Gastroesophageal sphincter (tissue), 4 donors: ENCODE measurements around the gene IL4R. TPM values are rescaled to one million over a fixed set of nuclear protein-coding genes. Genes with fewer than 3 reads are reported as not detected.

ENCODE experiments used
- ATAC-seq: fragments of 150-250 bp; one replicate; pipeline ENCODE4 v1.9.1; 2016; ENCODE audit warnings: mild to moderate bottlenecking, moderate library complexity
- H3K27ac ChIP-seq, 4 donors: fragments of 200-600 bp; sonication (generic) in 3 of 4; 1 replicate in 3 of 4; 2 replicates in 1 of 4; pipeline ENCODE4 v1.5.1; 2016 to 2019
- H3K27me3 ChIP-seq: fragments of 200-600 bp; sonication (generic); one replicate; pipeline ENCODE4 v1.5.1; 2019
- H3K36me3 ChIP-seq, 2 donors: fragments of 200-600 bp; sonication (generic); one replicate each; pipeline ENCODE4 v1.5.1; 2019; ENCODE audit warnings: control low read depth in 1 of 2
- H3K4me1 ChIP-seq, 3 donors: fragments of 200-600 bp; sonication (generic); 1 replicate in 2 of 3; 2 replicates in 1 of 3; pipeline ENCODE4 v1.5.1; 2016 to 2019; ENCODE audit warnings: control low read depth in 2 of 3
- H3K4me3 ChIP-seq, 2 donors: fragments of 200-600 bp; sonication (generic); one replicate each; pipeline ENCODE4 v1.5.1; 2019; ENCODE audit warnings: mild to moderate bottlenecking in 1 of 2, moderate library complexity in 1 of 2
- H3K9me3 ChIP-seq, 3 donors: fragments of 200-600 bp; sonication (generic); one replicate each; pipeline ENCODE4 v1.5.1; 2017 to 2019; ENCODE audit warnings: control low read depth in 2 of 3
- EP300 ChIP-seq: sonication (generic); formaldehyde crosslinking; IDR thresholded peaks from one replicate; pipeline ENCODE4 v1.6.1; 2017; ENCODE audit warnings: antibody characterized with exemption, mild to moderate bottlenecking
- POLR2A ChIP-seq, 2 donors: fragments of 450-650 bp; IDR thresholded peaks; one replicate each; pipeline ENCODE4 v1.6.1; 2017; ENCODE audit warnings: antibody characterized with exemption in 2 of 2, mild to moderate bottlenecking in 2 of 2, moderate library complexity in 1 of 2
- POLR2AphosphoS5 ChIP-seq: sonication (generic); formaldehyde crosslinking; IDR thresholded peaks from one replicate; pipeline ENCODE4 v1.6.1; 2017; ENCODE audit warnings: antibody characterized with exemption
- WGBS, 2 donors: methylation state at CpG; one replicate each; pipeline ENCODE4 v1.1.5; 2018; ENCODE audit warnings: low coverage in 1 of 2; 5-methylcytosine and 5-hydroxymethylcytosine counted together
- total RNA-seq, 4 donors: library from RNA; depleted of rRNA; stranded (reverse); fragments of >200 nt; gene quantifications; one replicate each; pipeline ENCODE4 v1.1.0, GENCODE V29; 2016
- TF ChIP-seq, protein P1 (sequence below), 4 experiments: fragments of 200-600 bp in 2 of 4; fragments of 450-650 bp in 2 of 4; sonication (generic) in 1 of 4; IDR thresholded peaks; one replicate each; pipeline ENCODE4 v1.5.1; 2017 to 2019; ENCODE audit warnings: antibody characterized with exemption in 4 of 4, mild to moderate bottlenecking in 2 of 4, moderate library complexity in 2 of 4

IL4R gene
- total RNA-seq, 4 donors from 2014 or later, result 72.3 to 212 (median 110) TPM

DNA sequence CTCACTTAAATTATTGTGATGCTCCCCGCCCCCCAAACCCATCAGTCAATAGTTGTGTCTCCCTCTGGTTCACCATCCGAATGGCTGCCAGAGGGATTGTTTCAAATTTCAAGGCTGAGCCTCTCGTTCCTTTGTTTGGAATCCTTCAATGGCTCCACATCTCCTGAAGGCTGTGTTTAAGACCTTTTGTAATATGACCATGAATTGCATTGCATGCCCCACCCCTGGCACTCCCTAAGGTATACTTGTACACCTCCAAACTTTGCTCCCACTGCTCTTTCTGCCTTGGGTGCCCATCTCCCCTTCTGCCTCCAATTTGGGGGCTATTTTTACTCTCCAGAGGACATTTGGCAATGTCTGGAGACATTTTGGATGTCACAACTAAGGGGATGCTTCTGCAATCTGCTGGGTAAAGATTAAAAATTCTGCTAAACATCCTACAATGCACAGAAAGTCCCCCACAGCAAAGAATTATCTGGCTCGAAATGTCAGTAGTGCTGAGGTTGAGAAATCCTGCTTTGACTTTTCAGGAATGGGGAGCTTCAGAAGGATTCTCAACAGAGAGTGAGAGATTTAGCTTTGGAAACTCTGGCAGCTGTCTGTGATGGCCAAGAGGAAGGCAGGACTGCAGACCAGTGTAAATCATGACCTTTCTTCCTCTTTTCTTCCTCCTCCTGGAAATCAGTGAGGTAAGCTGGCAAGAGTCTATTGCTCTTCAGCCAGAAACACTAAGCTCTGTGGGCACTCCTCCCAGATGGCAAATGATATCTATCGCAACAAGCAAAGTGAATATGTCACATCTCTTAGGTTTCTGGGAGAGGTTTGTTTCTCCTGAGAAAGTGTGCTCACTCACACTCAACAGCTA is 8.7 kb upstream of the IL4R start:
- Histone ChIP-seq H3K36me3 (no peaks in the 10 kb centered on the region), H3K4me3 (no peak overlapping the region), H3K4me1 (peaks cover 0 to 8% (median 0%) of the 10 kb centered on the region in 3 donors), H3K9me3 (no peaks in the 10 kb centered on the region), H3K27ac (peak overlapping the region in 2 of 4 donors; percentile 1 to 17), H3K27me3 (no peaks in the 10 kb centered on the region)
- TF ChIP-seq POLR2A (IDR thresholded peaks at IDR 0.05) (no peak), POLR2AphosphoS5 (peak; percentile 63), EP300 (no peak)
- TF ChIP-seq, protein P1, sequence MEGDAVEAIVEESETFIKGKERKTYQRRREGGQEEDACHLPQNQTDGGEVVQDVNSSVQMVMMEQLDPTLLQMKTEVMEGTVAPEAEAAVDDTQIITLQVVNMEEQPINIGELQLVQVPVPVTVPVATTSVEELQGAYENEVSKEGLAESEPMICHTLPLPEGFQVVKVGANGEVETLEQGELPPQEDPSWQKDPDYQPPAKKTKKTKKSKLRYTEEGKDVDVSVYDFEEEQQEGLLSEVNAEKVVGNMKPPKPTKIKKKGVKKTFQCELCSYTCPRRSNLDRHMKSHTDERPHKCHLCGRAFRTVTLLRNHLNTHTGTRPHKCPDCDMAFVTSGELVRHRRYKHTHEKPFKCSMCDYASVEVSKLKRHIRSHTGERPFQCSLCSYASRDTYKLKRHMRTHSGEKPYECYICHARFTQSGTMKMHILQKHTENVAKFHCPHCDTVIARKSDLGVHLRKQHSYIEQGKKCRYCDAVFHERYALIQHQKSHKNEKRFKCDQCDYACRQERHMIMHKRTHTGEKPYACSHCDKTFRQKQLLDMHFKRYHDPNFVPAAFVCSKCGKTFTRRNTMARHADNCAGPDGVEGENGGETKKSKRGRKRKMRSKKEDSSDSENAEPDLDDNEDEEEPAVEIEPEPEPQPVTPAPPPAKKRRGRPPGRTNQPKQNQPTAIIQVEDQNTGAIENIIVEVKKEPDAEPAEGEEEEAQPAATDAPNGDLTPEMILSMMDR (IDR thresholded peaks at IDR 0.05), result no peak
- peak; percentile 53 for ATAC-seq
- 51 to 58% methylated on average over 4 to 5 of the region's 5 CpGs for WGBS, 2 donors

DNA sequence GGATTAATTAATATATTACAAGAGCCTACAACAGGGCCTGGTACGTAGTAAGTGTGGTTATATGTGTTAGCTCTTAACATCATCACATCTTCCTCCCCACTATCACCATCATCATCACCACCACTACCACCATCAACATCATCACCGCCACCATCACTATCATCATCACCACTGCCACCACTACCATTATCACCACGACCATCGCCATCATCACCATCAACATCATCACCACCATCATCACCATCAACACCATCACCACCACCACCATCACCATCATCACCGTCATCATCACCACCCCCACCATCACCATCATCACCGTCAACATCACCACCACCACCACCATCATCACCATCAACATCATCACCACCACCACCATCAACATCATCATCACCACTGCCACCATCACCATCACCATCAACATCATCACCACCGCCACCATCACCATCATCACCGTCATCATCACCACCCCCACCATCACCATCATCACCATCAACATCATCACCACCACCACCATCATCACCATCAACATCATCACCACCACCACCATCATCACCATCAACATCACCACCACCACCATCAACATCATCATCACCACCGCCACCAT is 7.8 kb upstream of the IL4R start:
- 92 to 93% methylated on average over 9 of the region's 9 CpGs for WGBS, 2 donors
- ATAC-seq, result no peak
- Histone ChIP-seq H3K9me3 (no peaks in the 10 kb centered on the region), H3K4me1 (peaks cover 0 to 8% (median 0%) of the 10 kb centered on the region in 3 donors), H3K27me3 (no peaks in the 10 kb centered on the region), H3K27ac (peak overlapping the region in 1 of 4 donors; percentile 17), H3K4me3 (no peak overlapping the region), H3K36me3 (no peaks in the 10 kb centered on the region)
- TF ChIP-seq POLR2AphosphoS5 (no peak), POLR2A (IDR thresholded peaks at IDR 0.05) (no peak), EP300 (no peak)
- TF ChIP-seq, protein P1 (IDR thresholded peaks at IDR 0.05), result no peak

DNA sequence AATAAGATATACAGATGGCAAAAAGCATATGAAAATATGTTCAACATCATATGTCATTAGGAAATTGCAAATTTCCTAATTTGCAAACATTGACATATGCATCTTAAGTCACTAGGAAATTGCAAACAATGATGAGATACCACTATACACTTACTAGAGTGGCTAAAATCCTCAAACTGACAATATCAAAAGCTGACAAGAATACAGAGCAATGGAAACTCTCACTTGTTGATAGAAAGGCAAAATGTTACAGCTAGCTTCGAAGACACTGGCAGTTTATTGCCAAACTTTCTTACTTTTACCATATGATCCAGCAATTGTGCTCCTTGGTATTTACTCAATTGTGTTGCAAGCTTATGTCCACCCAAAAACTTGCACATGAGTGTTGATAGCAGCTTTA is 5.0 kb upstream of the IL4R start:
- Histone ChIP-seq H3K36me3 (no peaks in the 10 kb centered on the region), H3K27me3 (no peaks in the 10 kb centered on the region), H3K27ac (no peak overlapping the region), H3K9me3 (no peaks in the 10 kb centered on the region), H3K4me3 (no peak overlapping the region), H3K4me1 (peaks cover 0 to 18% (median 3%) of the 10 kb centered on the region in 3 donors)
- WGBS, 2 donors, result 89 to 100% methylated on average over 1 of the region's 1 CpG
- TF ChIP-seq POLR2AphosphoS5 (no peak), EP300 (no peak), POLR2A (IDR thresholded peaks at IDR 0.05) (no peak)
- TF ChIP-seq, protein P1 (IDR thresholded peaks at IDR 0.05), result no peak
- no peak for ATAC-seq

DNA sequence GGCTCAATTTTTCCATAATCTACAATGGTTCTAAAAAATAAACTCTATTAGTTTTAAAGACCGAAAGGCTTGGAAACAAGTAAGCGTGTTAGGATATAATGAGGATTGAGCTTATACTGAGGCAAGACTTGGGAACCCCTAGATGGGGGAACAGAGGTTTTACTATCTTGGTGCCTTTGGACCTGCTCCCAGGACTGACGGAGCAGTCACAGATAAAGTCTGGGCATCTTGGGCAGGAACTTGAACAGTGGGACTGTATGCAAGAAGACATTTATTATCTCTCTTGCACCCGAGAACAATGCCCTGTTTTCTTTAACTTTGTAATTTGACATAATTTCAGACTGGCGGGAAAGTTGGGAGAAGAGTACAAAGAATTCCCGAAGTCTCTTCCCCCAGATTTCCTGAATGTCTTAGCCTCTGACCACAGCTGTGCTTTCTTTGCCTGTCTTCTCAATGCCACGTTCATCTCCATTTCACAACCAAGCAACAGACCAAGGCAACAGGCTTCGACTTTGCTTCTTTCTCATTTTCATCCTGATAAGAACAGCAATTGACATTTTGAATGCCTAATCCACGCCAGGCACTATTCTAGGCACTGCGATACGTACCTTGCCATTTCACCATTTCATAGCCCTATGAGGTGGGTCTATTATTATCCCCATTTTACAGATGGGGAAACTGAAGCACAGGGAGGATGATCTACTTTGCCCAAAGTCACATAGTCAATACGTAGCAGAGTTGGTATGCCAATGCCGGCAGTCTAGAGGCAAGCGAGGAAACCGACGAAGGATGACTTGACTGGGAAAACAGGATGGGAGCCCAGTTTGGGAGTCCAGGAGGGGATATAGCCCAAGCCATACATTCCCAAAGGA is 3.0 kb upstream of the IL4R start:
- no peak overlapping the region for H3K4me3 ChIP-seq
- H3K36me3 ChIP-seq, result no peaks in the 10 kb centered on the region
- H3K4me1 ChIP-seq, result peaks cover 0 to 25% (median 8%) of the 10 kb centered on the region in 3 donors
- no peak for TF ChIP-seq POLR2AphosphoS5
- TF ChIP-seq, protein P1 (IDR thresholded peaks at IDR 0.05), result no peak
- TF ChIP-seq POLR2A (IDR thresholded peaks at IDR 0.05), result no peak
- TF ChIP-seq EP300, result no peak
- H3K9me3 ChIP-seq, result no peaks in the 10 kb centered on the region
- H3K27me3 ChIP-seq, result no peaks in the 10 kb centered on the region
- 65 to 68% methylated on average over 3 to 15 of the region's 16 CpGs for WGBS, 2 donors
- no peak overlapping the region for H3K27ac ChIP-seq
- ATAC-seq, result no peak
